Activated CD8-positive, alpha-beta memory T cell treated with anti-CD3 and anti-CD28 coated beads for 4 hours (primary cell): ENCODE data around the gene AGPAT3.
A peak's percentile ranks its signal among the peaks of the same experiment; 100 is the strongest.

Source experiments
- DNase-seq, 2 donors: peaks; one replicate each; pipeline ENCODE4 v3.0.0-alpha.2; 2020; ENCODE audit warnings: low read depth in 2 of 2

AGPAT3 gene

GRCh38 chr21:43974791-43975468 is 109.9 kb downstream of the AGPAT3 start:
- DNase-seq, result no peak

DNA sequence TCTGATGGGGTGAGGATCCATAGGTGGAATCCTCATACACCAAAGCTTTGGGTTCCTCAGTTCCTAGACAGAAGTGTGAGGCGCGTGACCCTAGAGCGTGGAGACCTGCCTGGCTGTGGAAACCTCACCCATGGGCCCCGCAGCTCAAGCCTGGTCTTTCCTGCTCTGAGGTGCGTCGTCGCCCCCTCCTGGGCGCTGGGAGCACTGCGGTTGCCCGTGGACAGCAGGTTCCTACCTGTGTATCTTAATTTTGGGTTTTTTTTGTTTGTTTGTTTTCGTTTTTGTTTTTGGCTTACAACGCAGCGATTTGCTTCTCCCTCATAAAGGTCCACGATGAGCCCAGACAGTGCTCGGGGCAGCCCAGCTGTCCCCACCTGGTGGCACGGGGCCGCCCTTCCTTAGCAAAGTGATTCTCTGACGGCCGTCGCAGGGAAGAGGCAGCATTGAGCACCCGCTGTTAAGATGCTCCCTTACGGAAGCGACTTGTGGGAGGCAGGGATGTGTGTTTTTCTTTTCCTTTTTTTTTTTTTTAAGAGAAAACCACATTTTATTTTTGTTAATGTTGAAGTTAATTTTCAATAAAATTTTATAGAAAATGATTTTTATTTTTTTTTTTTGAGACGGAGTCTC is 110.6 kb downstream of the AGPAT3 start:
- DNase-seq, result peak; percentile 62 to 64

DNA sequence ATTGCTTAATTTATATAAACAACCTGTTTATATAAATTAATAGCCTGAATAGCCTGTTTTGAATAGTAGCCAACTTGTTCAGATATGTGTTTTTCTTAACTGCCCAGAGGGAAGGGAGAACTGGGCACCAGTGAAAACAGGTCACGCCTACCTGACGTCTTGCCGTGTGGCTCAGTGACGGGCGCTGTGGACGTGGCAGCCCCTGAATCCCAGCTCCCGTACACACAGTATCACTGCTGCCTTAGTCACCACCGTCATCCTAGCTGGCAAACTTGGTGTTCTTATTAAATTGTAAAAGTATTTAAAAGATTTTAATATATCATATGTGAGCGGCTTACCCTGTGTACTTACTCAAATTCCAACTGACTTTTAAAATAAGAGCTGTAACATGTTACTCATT is 111.6 kb downstream of the AGPAT3 start:
- DNase-seq, result no peak

- no peak for DNase-seq
Observed at GRCh38 chr21:43978060-43978459, 113.0 kb downstream of the AGPAT3 start.

- DNase-seq, result no peak
Observed at GRCh38 chr21:43979654-43980053, 114.6 kb downstream of the AGPAT3 start.

- no peak for DNase-seq
Observed at GRCh38 chr21:43981151-43981870, 116.3 kb downstream of the AGPAT3 start.

DNA sequence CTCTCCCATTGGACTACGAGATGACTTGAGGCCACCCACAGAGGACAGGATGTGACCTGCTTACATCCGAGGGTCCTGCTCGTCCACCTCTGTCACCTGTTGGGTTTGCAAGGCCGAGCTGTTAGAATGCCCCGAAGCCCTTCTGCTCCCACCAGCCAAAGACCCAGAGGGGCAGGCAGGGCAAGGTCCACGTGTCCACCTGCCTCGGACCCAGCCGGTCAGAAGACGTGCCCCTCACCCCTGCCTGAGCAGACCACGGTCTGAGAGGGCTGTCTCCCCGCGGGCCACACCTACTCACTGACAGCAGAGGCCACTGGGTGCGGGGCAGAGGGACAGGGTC is 116.8 kb downstream of the AGPAT3 start:
- DNase-seq, result no peak

DNA sequence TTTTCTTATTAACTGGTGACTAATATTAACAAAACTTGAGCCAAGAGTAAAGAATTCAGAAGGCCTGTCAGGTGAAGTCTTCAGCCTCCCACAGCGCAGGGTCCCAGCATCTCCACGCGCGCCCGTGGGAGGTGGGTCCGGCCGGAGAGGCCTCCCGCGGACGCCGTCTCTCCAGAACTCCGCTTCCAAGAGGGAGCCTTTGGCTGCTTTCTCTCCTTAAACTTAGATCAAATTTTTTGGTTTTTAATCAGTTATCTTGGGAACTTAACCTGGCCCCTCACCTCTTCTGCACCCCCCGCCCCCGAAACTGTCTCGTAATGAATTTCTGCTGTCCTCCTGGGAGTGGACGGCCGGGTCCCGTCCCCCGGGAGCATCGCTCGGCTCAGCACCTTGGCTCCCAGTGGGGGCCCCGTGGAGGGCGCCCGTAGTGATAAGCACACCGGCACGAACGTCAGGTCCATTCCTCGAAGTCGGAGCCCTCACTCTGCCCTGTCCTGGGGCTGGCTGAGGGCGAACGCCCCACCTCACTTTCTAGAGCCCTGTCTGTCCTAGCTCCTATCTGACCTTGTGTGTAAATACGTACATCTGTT is 117.6 kb downstream of the AGPAT3 start:
- no peak for DNase-seq

- DNase-seq, result no peak
Observed at GRCh38 chr21:43983390-43983789, 118.4 kb downstream of the AGPAT3 start.

- DNase-seq, result no peak
Observed at GRCh38 chr21:43983860-43984420, 118.9 kb downstream of the AGPAT3 start.

GRCh38 chr21:43984905-43985689 is 120.1 kb downstream of the AGPAT3 start:
- DNase-seq, result no peak

DNA sequence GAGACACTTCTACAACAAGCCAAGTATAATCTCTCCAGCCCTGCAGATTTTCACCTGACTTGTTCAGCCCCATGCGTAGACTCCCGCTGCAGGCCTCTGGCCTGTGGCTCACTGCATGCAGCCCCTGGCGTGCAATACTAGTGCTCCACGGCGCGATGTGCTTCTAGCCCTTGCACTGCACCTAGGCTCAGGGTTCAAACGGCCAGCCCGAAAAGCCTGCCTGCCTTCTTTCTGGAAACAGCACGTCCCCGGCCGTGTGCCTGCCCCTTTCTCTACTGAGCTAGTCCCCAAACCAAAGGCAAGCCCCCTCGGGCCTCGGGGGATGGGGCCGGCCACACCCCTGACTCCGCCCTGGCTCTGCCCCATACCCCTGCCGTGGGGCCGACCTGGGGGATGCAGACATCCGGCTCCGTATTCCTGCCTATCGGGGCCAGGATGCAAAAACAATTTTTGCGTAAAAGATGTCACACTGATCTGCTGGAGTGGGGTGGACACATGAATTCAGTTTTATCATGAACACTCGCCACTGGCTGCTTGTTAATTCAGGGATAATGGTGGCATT is 120.7 kb downstream of the AGPAT3 start:
- no peak for DNase-seq

DNA sequence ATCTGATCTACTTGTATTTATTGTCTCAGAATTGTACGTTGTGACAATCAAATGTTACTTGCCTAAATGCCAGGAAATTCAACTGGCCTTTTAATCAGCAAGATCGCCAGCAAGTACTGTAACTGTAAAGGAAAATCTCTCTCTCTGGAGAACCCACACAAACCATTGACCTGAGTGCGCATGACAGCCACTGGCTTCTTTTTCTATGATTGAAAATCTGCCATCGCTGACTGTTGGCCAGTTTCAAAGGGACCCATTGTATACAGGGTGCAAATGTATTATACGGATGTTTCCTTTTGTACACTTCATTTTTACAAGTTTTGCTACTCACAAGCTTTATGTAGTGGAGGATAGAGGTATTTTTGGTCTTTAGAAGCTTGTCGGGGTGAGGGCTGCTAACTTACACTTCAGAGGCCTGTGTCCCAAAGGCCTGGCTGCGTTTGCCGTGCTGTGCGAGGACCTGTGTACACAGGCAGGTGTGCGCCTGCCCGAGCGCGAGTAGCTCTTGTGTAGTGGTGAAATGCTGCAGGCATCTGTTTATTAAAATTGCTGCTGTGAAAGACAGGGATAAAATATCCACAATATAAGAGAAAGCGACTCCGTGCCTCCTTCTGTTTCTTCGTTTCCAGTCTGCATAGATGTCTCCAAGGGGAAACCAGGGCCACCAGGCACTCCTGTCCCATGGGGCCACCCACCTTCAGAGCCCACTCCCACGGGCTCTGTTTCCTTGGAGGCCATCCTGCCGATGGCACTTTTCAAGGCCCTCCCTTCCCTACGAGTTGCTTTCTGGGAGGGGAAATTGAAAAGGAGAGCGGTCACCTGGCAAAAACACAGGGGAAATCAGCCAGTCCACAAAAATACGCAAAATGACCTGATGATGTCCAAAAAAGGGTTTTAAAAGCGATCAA is 121.8 kb downstream of the AGPAT3 start:
- DNase-seq, result no peak

- no peak for DNase-seq
Observed at GRCh38 chr21:43987509-43987908, 122.5 kb downstream of the AGPAT3 start.

DNA sequence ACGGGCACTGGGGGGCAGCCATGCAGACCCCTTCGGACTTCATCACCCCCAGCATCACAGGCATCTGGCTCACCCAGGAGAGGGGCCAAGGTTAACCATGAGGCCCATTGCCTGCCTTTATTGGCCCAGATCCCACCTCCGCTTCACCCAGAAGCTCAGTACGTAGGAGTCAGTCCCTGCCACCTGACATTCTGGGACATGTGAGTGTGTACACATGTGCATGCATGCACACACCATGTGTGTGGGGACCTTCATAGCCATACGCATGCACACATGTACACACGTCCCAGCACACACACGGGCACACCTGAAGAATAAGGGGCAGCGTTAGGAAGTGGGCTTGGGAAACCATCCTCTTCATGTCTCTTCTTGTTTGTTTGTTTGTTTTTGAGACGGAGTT is 123.0 kb downstream of the AGPAT3 start:
- DNase-seq, result no peak

DNA sequence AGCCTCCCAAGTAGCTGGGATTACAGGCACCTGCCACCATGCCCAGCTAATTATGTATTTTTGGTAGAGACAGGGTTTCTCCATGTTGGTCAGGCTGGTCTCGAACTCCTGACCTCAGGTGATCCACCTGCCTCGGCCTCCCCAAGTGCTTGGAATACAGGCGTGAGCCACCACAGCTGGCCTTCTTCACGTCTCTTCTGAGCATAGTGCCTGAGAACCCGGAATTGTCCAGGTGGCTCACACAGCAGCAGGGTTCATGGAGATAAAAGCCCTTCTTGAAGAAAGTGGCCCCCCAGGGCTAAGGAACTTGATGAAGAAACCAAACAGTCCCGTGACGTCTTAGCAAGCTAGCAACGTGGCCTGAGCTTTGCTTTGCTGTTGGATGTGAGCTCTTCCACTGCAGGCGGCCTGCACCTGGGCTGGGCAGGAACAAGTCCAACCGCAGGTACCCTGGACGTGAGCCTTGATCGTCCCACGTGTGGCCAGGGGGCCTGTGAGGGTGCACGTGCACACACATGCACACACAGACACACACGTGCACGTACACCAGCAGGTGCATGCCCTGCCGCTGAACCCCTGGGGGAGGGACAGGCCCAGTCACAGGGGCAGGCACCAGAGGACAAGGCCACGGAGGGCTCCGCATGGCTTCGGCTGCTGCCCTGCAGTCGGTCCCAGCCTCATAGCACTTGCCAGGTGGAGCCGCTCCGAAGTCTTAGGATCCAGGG is 123.6 kb downstream of the AGPAT3 start:
- DNase-seq, result no peak

DNA sequence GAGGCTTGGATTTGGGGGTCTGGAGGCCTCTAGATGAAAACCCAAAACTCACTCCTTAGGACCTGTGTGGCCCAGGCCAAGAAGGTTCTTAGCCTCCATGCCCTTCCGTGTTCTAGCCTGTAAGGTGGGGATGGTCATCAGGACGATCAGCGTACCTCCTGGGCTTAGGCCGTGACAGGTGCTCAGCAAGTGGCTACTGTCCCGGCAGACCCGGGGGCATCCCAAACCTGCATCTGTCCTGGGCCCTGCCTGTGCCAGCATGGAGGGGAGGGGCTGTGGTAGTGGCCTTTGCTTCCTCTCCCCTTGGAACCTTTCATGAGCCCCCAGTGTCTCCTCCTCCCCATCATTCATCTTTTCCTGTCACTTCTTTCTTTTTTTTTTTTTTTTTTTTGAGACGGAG is 124.4 kb downstream of the AGPAT3 start:
- DNase-seq, result no peak

DNA sequence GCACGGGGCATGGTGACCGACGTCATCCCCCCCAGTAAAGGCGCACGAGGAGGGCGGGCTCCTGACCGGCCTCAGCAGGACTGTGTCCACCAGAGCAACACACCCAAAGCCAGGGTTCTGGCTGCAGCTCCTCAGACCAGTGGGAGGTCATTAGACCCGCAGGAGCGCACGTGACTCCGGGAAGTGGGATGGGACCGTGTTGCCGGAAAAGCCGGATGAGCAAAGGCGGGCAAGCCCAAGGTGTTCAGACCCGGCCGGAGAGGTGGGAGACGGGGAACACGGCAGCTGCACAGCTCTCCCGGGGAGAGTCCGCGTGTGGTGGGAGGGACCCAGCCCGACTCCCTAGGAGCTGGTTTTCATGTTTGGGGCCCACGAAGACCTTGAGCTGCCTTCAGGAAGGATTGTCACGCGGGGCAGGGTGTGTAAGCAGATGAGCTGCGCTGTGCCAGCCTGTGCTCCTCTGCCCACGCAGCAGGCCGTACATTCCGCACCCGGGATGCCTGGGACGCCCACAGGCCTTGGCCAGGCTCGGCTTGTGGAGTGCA is 126.5 kb downstream of the AGPAT3 start:
- DNase-seq, result no peak

GRCh38 chr21:43992121-43992520 is 127.1 kb downstream of the AGPAT3 start:
- no peak for DNase-seq
